KMS-11 (cell line): ENCODE results near the gene ADGRE1.

Experiments
- H2AFZ ChIP-seq: fragments of 200-600 bp; sonication (generic); 2 replicates; pipeline ENCODE4 v1.6.1; 2016; ENCODE audit warnings: antibody characterized with exemption, mixed run types, low read depth
- H3K27ac ChIP-seq: fragments of 200-600 bp; sonication (generic); 2 replicates; pipeline ENCODE4 v1.6.1; 2016; ENCODE audit warnings: mild to moderate bottlenecking, mixed run types
- H3K27me3 ChIP-seq: fragments of 200-600 bp; sonication (generic); 2 replicates; pipeline ENCODE4 v1.6.1; 2017; ENCODE audit warnings: mild to moderate bottlenecking, low read depth, mixed run types, moderate library complexity; ENCODE audit not compliant: insufficient read depth
- H3K36me3 ChIP-seq: fragments of 200-600 bp; sonication (generic); 2 replicates; pipeline ENCODE4 v1.6.1; 2017; ENCODE audit warnings: mild to moderate bottlenecking, mixed run types; ENCODE audit not compliant: insufficient read depth
- H3K4me1 ChIP-seq: fragments of 200-600 bp; sonication (generic); 2 replicates; pipeline ENCODE4 v1.6.1; 2016; ENCODE audit warnings: mild to moderate bottlenecking, low read depth, mixed run types; ENCODE audit not compliant: poor library complexity, severe bottlenecking
- H3K4me2 ChIP-seq: fragments of 200-600 bp; sonication (generic); 2 replicates; pipeline ENCODE4 v1.7.0; 2016; ENCODE audit warnings: mild to moderate bottlenecking, mixed run types
- H3K4me3 ChIP-seq: fragments of 200-600 bp; sonication (generic); IDR thresholded peaks from 2 replicates; pipeline ENCODE4 v1.6.1; 2017; ENCODE audit warnings: low read depth, low read length, mixed read lengths; ENCODE audit not compliant: insufficient read depth
- H3K79me2 ChIP-seq: fragments of 200-600 bp; sonication (generic); 2 replicates; pipeline ENCODE4 v1.6.1; 2016; ENCODE audit warnings: low read depth, mixed run types; ENCODE audit not compliant: insufficient read depth
- H3K9ac ChIP-seq: fragments of 200-600 bp; sonication (generic); 2 replicates; pipeline ENCODE4 v1.6.1; 2016; ENCODE audit warnings: mild to moderate bottlenecking, mixed run types
- H4K20me1 ChIP-seq: fragments of 200-600 bp; sonication (generic); 2 replicates; pipeline ENCODE4 v1.6.1; 2016; ENCODE audit warnings: mild to moderate bottlenecking, mixed run types; ENCODE audit not compliant: insufficient read depth
- TF ChIP-seq, protein P1 (sequence below): fragments of 200-600 bp; sonication (generic); conservative IDR thresholded peaks from 2 replicates; pipeline ENCODE4 v1.6.1; 2017; ENCODE audit warnings: low read depth, mild to moderate bottlenecking, antibody characterized with exemption, low read length, moderate library complexity, mixed read lengths

The ADGRE1 gene

GRCh38 chr19:6873708-6874431 is 13.5 kb upstream of the ADGRE1 start:
- H3K4me3 ChIP-seq: no peak overlapping the region
- TF ChIP-seq, protein P1, sequence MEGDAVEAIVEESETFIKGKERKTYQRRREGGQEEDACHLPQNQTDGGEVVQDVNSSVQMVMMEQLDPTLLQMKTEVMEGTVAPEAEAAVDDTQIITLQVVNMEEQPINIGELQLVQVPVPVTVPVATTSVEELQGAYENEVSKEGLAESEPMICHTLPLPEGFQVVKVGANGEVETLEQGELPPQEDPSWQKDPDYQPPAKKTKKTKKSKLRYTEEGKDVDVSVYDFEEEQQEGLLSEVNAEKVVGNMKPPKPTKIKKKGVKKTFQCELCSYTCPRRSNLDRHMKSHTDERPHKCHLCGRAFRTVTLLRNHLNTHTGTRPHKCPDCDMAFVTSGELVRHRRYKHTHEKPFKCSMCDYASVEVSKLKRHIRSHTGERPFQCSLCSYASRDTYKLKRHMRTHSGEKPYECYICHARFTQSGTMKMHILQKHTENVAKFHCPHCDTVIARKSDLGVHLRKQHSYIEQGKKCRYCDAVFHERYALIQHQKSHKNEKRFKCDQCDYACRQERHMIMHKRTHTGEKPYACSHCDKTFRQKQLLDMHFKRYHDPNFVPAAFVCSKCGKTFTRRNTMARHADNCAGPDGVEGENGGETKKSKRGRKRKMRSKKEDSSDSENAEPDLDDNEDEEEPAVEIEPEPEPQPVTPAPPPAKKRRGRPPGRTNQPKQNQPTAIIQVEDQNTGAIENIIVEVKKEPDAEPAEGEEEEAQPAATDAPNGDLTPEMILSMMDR: no peak
- H4K20me1 ChIP-seq: no peaks in the 10 kb centered on the region
- H3K27me3 ChIP-seq: no peaks in the 10 kb centered on the region
- no peaks in the 10 kb centered on the region for H3K36me3 ChIP-seq
- no peaks in the 10 kb centered on the region for H3K4me1 ChIP-seq
- no peak overlapping the region for H3K9ac ChIP-seq
- no peaks in the 10 kb centered on the region for H3K79me2 ChIP-seq
- H3K4me2 ChIP-seq: no peak overlapping the region
- H2AFZ ChIP-seq: no peak overlapping the region
- H3K27ac ChIP-seq: no peak overlapping the region

DNA sequence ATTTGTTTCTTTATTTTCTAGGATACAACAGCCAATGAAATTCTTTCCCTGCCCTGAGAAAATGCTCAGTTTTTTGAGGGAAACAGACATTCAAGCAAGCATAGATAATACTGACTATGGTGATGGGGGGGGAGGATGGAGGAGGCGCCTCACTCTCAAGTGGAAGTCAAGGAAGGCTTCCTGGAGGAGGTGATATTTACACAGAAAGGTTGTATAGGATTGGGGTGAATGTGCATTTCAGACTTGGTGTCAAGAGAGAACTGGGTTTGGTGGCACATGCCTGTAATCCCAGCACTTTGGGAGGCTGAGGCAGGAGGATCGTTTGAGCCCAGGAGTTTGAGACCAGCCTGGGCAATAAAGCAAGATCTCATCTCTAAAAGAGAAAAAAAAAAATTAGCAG is 12.2 kb upstream of the ADGRE1 start:
- no peaks in the 10 kb centered on the region for H3K27me3 ChIP-seq

DNA sequence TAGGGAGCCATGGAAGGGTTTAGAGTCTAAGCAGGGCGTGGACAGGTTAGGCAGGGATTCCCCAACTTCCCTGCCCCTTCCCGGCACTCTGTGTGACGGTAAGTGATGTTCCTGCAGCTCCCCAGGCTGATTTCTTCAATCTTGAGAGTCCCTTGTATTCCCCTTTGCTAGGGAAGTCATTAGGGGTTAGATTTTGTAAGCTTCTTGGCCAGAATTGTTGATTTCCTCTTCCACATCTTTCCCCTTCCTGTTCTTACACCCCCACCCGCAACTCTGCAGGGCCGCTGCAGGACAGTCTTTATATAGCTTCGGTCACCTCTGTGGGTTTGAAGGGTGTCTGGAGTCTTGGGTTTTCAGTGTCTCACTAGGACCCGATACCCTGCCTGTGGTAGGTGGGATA is 10.6 kb upstream of the ADGRE1 start:
- Histone ChIP-seq H4K20me1 (no peaks in the 10 kb centered on the region), H3K4me1 (no peaks in the 10 kb centered on the region), H3K27ac (no peak overlapping the region), H2AFZ (no peak overlapping the region), H3K36me3 (no peaks in the 10 kb centered on the region), H3K27me3 (no peaks in the 10 kb centered on the region), H3K4me2 (no peak overlapping the region), H3K9ac (no peak overlapping the region), H3K4me3 (no peak overlapping the region), H3K79me2 (no peaks in the 10 kb centered on the region)
- TF ChIP-seq, protein P1: no peak

More for the DNA sequence above, 12.2 kb upstream of the ADGRE1 start:
- Histone ChIP-seq H3K79me2 (no peaks in the 10 kb centered on the region), H3K27ac (no peak overlapping the region), H4K20me1 (no peaks in the 10 kb centered on the region), H3K9ac (no peak overlapping the region), H3K4me1 (no peaks in the 10 kb centered on the region), H3K36me3 (no peaks in the 10 kb centered on the region), H2AFZ (no peak overlapping the region), H3K4me3 (no peak overlapping the region), H3K4me2 (no peak overlapping the region)
- TF ChIP-seq, protein P1: no peak

DNA sequence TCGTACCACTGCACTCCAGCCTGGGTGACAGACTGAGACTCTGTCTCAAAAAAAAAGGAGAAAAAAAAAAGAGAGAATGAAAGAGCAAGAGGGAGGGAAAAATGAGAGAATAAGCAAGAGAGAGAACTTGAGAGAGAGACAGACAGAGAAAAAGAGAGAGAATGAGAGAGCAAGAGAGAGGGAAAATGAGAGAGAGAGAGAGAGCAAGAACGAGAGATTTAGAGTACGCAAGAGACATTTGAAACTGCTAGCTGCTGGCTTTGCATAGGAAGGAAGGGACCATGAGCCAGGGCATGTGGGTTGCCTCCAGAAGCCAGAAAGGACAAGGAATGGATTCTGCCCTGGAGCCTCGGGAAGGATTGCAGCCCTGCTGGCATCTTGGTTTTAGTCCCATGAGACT is 9.6 kb upstream of the ADGRE1 start:
- Histone ChIP-seq H3K4me1 (no peaks in the 10 kb centered on the region), H3K36me3 (no peaks in the 10 kb centered on the region), H3K4me3 (no peak overlapping the region), H2AFZ (no peak overlapping the region), H3K4me2 (no peak overlapping the region), H4K20me1 (no peaks in the 10 kb centered on the region), H3K27me3 (no peaks in the 10 kb centered on the region), H3K79me2 (no peaks in the 10 kb centered on the region), H3K27ac (no peak overlapping the region), H3K9ac (no peak overlapping the region)
- TF ChIP-seq, protein P1: no peak
